Frontal cortex (tissue), 4 donors: ENCODE results near the gene SLC1A2. TPM values are rescaled to one million over a fixed set of nuclear protein-coding genes. Genes with fewer than 3 reads are reported as not detected.

Source experiments
- DNase-seq, 2 donors: peaks; one replicate each; pipeline ENCODE4 v3.0.0; 2012; ENCODE audit warnings: low spot score in 2 of 2
- FAIRE-seq: peaks from 2 replicates; lab custom pipeline; 2012; peaks lifted over from hg19 to GRCh38; lab: Jason Lieb, UNC
- total RNA-seq: library from RNA; depleted of rRNA; stranded (reverse); fragments of >200 nt; gene quantifications from one replicate; pipeline ENCODE4 v1.2.3, GENCODE V29; 2014
- donor health status: control.
- donor health status: control.
- donor health status: control.

The SLC1A2 gene
- total RNA-seq, 1 donor from 2014 or later = 161 TPM

DNA sequence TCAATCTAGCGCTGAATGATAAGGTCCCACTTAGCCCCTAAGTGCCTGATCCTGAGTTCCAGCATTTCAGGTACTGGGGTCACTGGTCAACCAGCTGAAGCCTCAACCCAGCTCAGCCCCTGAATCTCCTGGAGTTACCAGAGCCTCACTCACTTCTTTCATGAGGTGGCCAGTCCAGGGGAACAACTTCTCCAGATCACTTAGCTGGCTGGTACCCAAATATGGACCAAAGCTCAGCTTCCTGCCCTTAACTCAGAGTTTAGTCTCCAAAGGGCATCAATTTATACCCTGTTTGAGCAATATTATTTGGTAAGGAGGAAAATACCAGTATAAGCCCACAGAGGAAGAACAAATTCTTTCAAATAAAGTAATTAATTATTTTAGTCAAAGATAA, 105.6 kb downstream of the SLC1A2 start:
- FAIRE-seq = no peak
- no peak for DNase-seq

- DNase-seq (no peak), FAIRE-seq (no peak)
Measured at GRCh38 chr11:35313066-35313759, 106.1 kb downstream of the SLC1A2 start.

DNA sequence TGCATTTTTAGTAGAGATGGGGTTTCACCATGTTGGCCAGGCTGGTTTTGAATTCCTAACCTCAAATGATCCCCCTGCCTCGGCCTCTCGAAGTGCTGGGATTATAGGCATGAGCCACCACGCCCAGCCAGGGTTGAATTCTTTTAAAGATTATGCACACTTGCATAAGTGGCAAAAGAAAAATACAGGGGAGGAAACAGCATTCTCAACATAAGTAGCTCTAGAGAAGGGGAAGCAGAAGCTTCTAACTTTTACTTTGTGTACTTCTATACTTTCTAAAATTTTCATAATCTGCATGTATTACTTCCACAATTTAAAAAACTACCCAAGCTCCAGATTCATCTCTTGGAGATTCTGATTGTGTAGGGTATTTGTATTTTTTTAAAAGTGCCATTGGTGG, 108.0 kb downstream of the SLC1A2 start:
- FAIRE-seq = no peak
- no peak for DNase-seq

- DNase-seq = no peak
Measured at GRCh38 chr11:35308157-35308556, 111.2 kb downstream of the SLC1A2 start.

GRCh38 chr11:35307221-35307621, 112.1 kb downstream of the SLC1A2 start:
- FAIRE-seq = no peak

More at GRCh38 chr11:35308157-35308556, 111.2 kb downstream of the SLC1A2 start:
- FAIRE-seq = no peak

GRCh38 chr11:35305670-35306382, 113.5 kb downstream of the SLC1A2 start:
- FAIRE-seq = no peak
- DNase-seq = no peak

More at GRCh38 chr11:35307221-35307621, 112.1 kb downstream of the SLC1A2 start:
- DNase-seq = peak in 1 of 2 donors; percentile 27

GRCh38 chr11:35304900-35305460, 114.4 kb downstream of the SLC1A2 start:
- DNase-seq = no peak

GRCh38 chr11:35304386-35304775, 115.0 kb downstream of the SLC1A2 start:
- FAIRE-seq = no peak
- no peak for DNase-seq

More at GRCh38 chr11:35304900-35305460, 114.4 kb downstream of the SLC1A2 start:
- no peak for FAIRE-seq

GRCh38 chr11:35303596-35304385, 115.6 kb downstream of the SLC1A2 start:
- DNase-seq (no peak), FAIRE-seq (no peak)

DNA sequence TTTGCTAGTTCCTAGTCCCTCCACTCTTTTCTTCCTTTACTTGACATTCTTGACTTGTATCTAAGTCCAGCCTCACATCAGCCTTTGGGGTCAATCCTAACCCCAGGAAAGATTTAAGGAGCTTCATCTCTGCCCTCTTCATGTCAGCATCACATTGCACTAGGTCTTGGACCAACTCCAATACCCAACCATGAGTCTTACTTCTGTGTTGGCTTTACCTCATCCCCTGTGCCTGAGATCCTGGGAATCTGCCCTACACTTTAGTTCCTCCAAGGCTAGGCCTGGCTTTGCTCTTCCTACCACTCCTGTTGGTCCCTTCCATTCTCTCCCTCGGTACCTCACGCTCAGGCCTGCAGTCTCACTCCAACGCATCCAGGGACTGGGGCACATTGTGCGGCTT, 117.0 kb downstream of the SLC1A2 start:
- DNase-seq = no peak
- FAIRE-seq = no peak

DNA sequence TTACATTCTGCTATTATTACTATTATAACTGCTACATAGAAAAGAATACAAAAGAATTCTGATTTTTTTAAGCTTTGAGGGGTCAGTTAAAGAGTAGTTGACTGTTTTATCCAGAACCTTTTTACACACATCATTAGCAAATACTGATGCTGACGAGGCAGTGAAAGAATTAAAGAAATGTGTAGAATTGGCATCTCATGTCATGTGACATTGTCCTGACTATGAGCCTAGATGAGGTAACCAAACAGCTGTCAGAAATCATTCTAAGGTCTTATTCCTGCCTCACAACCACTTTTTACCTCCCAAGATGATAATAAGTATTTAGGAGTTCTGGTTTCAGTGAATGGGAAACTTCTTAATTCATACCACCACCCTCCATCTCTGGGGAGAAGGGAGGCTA, 121.0 kb downstream of the SLC1A2 start:
- FAIRE-seq (no peak), DNase-seq (no peak)

GRCh38 chr11:35295751-35296150, 123.6 kb downstream of the SLC1A2 start:
- DNase-seq (no peak), FAIRE-seq (no peak)

DNA sequence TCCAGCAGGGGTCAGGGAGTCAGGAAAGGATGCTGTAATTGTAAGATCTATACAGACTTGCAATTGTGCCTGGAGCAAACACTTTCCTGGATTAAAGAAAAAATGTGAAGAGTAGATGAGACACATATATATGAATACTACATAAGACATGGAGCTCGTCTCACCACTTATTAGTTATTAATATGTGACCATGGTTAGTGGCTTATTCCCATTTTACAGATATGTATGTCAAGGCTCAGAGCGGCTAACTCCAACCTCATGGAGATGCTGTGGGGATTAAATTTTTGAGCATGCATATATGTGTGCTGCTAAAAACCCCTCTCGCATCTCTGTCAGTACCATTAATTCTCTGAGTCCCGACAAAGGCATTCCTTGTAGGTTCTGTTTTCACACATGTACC, 125.7 kb downstream of the SLC1A2 start:
- FAIRE-seq = no peak

DNA sequence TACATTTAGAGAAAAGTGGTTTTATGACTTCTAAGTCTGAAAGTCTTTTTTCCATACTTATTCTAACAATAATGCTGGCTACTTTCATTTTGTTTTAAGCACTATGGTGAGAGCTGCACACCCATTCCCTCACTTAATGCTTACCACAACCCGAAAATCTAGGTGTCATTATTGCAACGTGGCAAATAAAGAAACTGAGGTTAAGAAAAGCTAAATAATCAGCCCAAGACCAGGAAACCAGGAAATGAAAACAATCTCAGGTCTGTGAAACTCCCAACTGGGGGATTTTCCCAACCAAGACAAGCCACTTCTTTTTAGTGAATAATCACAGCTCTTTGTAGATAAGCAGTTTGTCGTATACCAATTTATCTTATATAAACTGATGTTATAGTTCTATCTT, 126.3 kb downstream of the SLC1A2 start:
- DNase-seq = no peak
- FAIRE-seq = no peak

More for the DNA sequence above, 125.7 kb downstream of the SLC1A2 start:
- no peak for DNase-seq

DNA sequence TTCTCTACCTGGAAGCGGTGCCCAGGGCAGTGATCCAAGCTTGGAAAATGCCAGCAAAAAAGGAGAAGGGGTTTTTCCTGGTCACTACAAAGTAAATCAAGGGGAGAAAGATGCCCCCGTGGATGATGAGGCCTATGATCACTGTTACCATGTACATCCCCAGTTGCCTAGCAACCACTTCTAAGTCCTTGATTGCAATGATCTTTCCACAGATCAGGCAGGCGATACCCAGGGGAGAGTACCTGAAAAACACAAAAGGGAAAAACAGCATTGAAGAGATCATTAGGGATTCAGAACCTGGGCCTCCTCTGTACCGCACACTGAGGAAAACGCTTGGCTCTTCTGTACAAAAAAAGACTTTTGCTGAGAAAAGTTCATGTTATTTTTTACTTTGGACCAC, 127.1 kb downstream of the SLC1A2 start:
- no peak for DNase-seq
- FAIRE-seq = no peak

DNA sequence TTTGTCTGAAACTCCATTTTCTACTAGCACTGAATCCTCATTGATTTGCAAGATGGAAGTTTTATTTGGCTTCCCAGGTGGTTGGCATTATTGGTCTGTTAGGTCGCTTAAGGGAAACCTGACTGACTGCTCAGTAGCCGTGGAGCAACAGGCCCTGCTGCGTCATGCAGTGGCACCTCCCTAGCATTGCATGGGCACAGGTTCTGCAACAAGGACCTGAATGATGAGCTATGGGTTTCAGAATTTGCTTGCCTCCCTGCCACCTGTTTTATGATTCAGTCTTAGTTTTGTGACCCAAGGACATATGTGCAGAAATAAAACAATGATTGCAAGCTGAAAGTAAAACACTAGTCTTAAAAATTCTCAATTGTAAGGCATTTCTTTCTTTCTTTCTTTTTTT, 128.5 kb downstream of the SLC1A2 start:
- FAIRE-seq (no peak), DNase-seq (no peak)

DNA sequence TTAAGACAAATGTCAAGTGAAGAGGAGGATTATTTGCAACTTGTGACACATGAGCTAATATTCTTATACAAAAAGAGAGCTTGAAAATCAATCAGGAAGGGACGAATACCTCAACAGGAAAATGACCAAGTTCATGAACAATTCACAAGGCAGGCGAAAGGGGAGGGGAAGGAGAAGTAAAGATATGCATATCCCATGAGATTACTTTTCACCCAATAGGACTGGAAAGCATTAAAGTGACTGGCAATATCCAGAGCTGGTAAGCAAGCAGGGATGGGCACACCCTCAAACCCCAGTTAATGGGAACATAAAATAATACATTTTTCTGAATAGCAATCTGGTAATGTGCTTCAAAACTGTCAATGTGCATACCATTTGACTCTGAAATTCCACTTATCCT, 129.5 kb downstream of the SLC1A2 start:
- FAIRE-seq = no peak
- DNase-seq = no peak

- FAIRE-seq (no peak), DNase-seq (no peak)
Measured at GRCh38 chr11:35288817-35289541, 130.4 kb downstream of the SLC1A2 start.

DNA sequence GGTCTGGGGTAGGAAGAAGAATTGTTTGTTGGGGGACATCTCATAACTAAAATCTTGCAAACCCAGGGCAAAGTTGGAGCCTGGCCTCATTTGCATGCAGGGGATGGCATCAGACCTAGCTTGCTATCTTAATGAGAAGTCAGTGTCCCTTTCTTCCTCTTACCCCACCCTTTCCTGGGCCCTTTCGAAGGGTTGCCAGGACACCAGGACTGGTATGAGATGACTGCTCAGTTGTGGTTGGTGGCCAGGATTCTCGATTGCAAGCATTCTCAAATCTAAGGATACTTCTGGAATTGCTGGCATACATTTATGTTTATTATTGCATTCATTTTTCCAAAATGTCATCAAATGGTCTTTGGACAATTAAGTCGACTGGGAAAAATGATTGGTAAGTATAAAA, 131.0 kb downstream of the SLC1A2 start:
- FAIRE-seq (no peak), DNase-seq (no peak)
